ENCODE data around the gene HECW1.

GRCh38 chr7:43114458-43114780, 2.0 kb downstream of the HECW1 start:
- TF ChIP-seq CTCF (IDR thresholded peaks at IDR 0.05) = no peak
- no peak for TF ChIP-seq POLR2A (IDR thresholded peaks at IDR 0.05; ENCODE audit: low read depth)
- no peak for TF ChIP-seq EP300 (IDR thresholded peaks at IDR 0.05)
- TF ChIP-seq POLR2AphosphoS5 (IDR thresholded peaks at IDR 0.05) = no peak

Data from esophagus muscularis mucosa (tissue), 4 donors.